Measurements from ENCODE around the gene DMWD. TPM values are rescaled to one million over a fixed set of nuclear protein-coding genes. Genes with fewer than 3 reads are reported as not detected.

The DMWD gene
- total and polyA plus RNA-seq, 2 of the 13 experiments (the other 11 are each of a cell fraction or from before 2014, with no cell fraction given): 10.3 to 14.9 TPM

- peak; percentile 19; the same call in 1 of the 2 replicates for TF ChIP-seq STAG1 (CRISPR knock-in tag; IDR thresholded peaks at IDR 0.05)
- no peak for TF ChIP-seq ATRX (CRISPR knock-in tag; IDR thresholded peaks at IDR 0.05; ENCODE audit: borderline replicate concordance)
- TF ChIP-seq ZNF660 (CRISPR knock-in tag; IDR thresholded peaks at IDR 0.05; ENCODE audit: borderline replicate concordance, low read depth): no peak
- peak; percentile 75; the same call in 1 of the 2 replicates for TF ChIP-seq ZNF704 (CRISPR knock-in tag; IDR thresholded peaks at IDR 0.05; ENCODE audit: borderline replicate concordance)
- no peak for TF ChIP-seq ZNF619 (CRISPR knock-in tag; IDR thresholded peaks at IDR 0.05)
- TF ChIP-seq PCBP1 (IDR thresholded peaks at IDR 0.05; ENCODE audit: borderline replicate concordance, low read depth, low read length): peak; percentile 87; the same call in 1 of the 2 replicates
- TF ChIP-seq ZSCAN20 (CRISPR knock-in tag; IDR thresholded peaks at IDR 0.05; ENCODE audit: borderline replicate concordance): no peak
- no peak for TF ChIP-seq PBX2 (CRISPR knock-in tag; IDR thresholded peaks at IDR 0.05)
- TF ChIP-seq MXI1 (IDR thresholded peaks at IDR 0.05; ENCODE audit: borderline replicate concordance, low read depth, low read length): peak; percentile 56; the same call in 1 of the 3 replicates
- TF ChIP-seq ZNF12 (CRISPR knock-in tag; IDR thresholded peaks at IDR 0.05): peak; percentile 72
- TF ChIP-seq PHF20 (CRISPR knock-in tag; IDR thresholded peaks at IDR 0.05): peak; percentile 63
- TF ChIP-seq ATF7-NPFF (CRISPR knock-in tag; IDR thresholded peaks at IDR 0.05; ENCODE audit: low read depth): 0 out of 2 replicates have a peak, but pooled peaks have one; percentile 11
- no peak for TF ChIP-seq TERF1 (CRISPR knock-in tag; IDR thresholded peaks at IDR 0.05)
- TF ChIP-seq TBL1XR1 (IDR thresholded peaks at IDR 0.05; ENCODE audit: borderline replicate concordance, low read length, partially characterized antibody): peak; percentile 42
- TF ChIP-seq ZNF407 (CRISPR knock-in tag; IDR thresholded peaks at IDR 0.05; ENCODE audit: not compliant biosample characterization): no peak
- TF ChIP-seq ZNF460 (CRISPR knock-in tag; IDR thresholded peaks at IDR 0.05; ENCODE audit: borderline replicate concordance): no peak; the same call in 1 of the 2 replicates
- no peak for TF ChIP-seq SMYD3 (CRISPR knock-in tag; IDR thresholded peaks at IDR 0.05)
Measured at GRCh38 chr19:45768984-45769782, 23.5 kb downstream of the DMWD start, which contains the start of gene SIX5 (continued).
